ENCODE results near the gene FEM1C. TPM values are rescaled to one million over a fixed set of nuclear protein-coding genes. Genes with fewer than 3 reads are reported as not detected.

The FEM1C gene
- total RNA-seq, 1 donor: 40.9 TPM

DNA sequence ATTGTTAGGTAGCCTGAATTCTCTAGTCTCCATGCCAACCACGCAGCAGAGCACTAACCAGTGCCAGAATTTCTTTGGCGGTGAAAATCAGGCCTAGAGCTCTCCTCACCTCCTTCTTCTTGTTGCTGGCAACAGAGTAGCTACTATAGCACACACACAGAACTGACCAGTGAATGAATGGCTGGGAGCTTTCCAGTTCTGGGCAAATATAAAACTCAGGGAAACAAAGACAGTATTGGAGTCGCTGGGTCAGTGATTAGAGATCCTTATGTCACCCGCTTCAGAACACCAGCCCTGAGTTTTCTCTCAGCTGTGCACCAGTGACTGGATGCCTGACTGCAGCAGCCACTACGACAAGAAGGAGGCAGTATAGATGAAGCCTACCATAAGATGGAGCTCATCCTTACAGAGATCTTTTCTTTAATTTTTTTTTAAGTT is 26.9 kb upstream of the FEM1C start:
- Histone ChIP-seq H3K4me3 (ENCODE audit: low read length) (no peak overlapping the region), H3K4me1 (ENCODE audit: insufficient read depth, low read length) (no peaks in the 10 kb centered on the region), H3K9me3 (ENCODE audit: low read depth, low read length) (no peaks in the 10 kb centered on the region), H3K27me3 (ENCODE audit: insufficient read depth, low read length) (no peaks in the 10 kb centered on the region)

- H3K27me3 ChIP-seq (ENCODE audit: insufficient read depth, low read length): no peaks in the 10 kb centered on the region
Observed at GRCh38 chr5:115568668-115569067, 24.1 kb upstream of the FEM1C start.

GRCh38 chr5:115565233-115565632 is 20.7 kb upstream of the FEM1C start:
- no peak overlapping the region for H3K4me3 ChIP-seq (ENCODE audit: low read length)
- no peaks in the 10 kb centered on the region for H3K9me3 ChIP-seq (ENCODE audit: low read depth, low read length)
- no peaks in the 10 kb centered on the region for H3K4me1 ChIP-seq (ENCODE audit: insufficient read depth, low read length)
- H3K27me3 ChIP-seq (ENCODE audit: insufficient read depth, low read length): no peaks in the 10 kb centered on the region

More at GRCh38 chr5:115568668-115569067, 24.1 kb upstream of the FEM1C start:
- no peak overlapping the region for H3K4me3 ChIP-seq (ENCODE audit: low read length)
- no peaks in the 10 kb centered on the region for H3K9me3 ChIP-seq (ENCODE audit: low read depth, low read length)
- no peaks in the 10 kb centered on the region for H3K4me1 ChIP-seq (ENCODE audit: insufficient read depth, low read length)

GRCh38 chr5:115561176-115561575 is 16.6 kb upstream of the FEM1C start:
- no peaks in the 10 kb centered on the region for H3K4me1 ChIP-seq (ENCODE audit: insufficient read depth, low read length)
- no peak overlapping the region for H3K4me3 ChIP-seq (ENCODE audit: low read length)
- no peaks in the 10 kb centered on the region for H3K27me3 ChIP-seq (ENCODE audit: insufficient read depth, low read length)
- no peaks in the 10 kb centered on the region for H3K9me3 ChIP-seq (ENCODE audit: low read depth, low read length)

DNA sequence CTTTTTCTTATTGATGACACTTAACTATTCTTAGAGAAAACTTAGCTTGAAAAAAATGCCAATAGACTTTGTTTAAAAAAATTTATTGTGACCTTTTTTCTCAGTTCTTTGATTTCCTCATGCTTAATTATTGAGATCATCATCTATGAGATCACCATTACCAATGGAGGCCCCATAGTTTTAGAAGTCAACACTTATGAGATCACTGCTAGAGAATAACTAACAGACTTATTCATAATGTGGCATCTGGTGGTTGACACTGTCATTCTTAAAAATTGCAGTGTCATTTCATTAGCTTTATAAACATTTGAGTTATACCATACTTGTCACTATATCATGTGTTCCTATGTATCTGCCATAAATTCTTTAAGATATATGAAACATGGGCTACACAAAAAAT is 14.9 kb upstream of the FEM1C start:
- H3K4me3 ChIP-seq (ENCODE audit: low read length): no peak overlapping the region
- no peaks in the 10 kb centered on the region for H3K27me3 ChIP-seq (ENCODE audit: insufficient read depth, low read length)
- H3K9me3 ChIP-seq (ENCODE audit: low read depth, low read length): no peaks in the 10 kb centered on the region
- no peaks in the 10 kb centered on the region for H3K4me1 ChIP-seq (ENCODE audit: insufficient read depth, low read length)

DNA sequence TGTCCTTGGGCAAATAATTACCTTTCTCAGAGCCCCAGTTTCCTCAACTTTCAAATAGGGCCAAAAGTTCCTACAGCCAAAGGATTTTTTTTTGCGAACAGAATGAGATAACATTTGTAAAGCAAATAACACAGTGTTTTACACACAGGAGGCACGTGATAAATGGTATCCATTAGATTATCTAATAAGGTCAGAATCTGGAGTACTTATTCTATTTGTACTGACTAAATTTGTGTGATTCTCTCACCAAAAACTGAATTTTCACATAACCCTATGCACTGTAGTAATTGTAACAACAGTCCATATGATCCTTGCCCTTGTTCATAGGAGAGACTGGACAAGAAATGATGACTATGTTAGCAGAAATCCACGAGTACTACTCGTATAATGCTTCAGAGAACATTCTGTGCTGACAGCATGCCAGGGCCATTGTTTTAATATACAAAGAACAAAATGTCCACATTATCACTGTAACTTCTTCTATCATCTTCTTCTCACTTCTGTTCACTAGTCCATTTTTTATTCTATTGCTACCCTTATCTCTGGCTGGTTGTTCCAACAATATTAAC is 13.9 kb upstream of the FEM1C start:
- H3K9me3 ChIP-seq (ENCODE audit: low read depth, low read length): no peaks in the 10 kb centered on the region
- no peaks in the 10 kb centered on the region for H3K27me3 ChIP-seq (ENCODE audit: insufficient read depth, low read length)
- no peaks in the 10 kb centered on the region for H3K4me1 ChIP-seq (ENCODE audit: insufficient read depth, low read length)
- H3K4me3 ChIP-seq (ENCODE audit: low read length): no peak overlapping the region

GRCh38 chr5:115557667-115558387 is 13.3 kb upstream of the FEM1C start:
- Histone ChIP-seq H3K9me3 (ENCODE audit: low read depth, low read length) (no peaks in the 10 kb centered on the region), H3K4me3 (ENCODE audit: low read length) (no peak overlapping the region), H3K27me3 (ENCODE audit: insufficient read depth, low read length) (peaks cover 4% of the 10 kb centered on the region)

DNA sequence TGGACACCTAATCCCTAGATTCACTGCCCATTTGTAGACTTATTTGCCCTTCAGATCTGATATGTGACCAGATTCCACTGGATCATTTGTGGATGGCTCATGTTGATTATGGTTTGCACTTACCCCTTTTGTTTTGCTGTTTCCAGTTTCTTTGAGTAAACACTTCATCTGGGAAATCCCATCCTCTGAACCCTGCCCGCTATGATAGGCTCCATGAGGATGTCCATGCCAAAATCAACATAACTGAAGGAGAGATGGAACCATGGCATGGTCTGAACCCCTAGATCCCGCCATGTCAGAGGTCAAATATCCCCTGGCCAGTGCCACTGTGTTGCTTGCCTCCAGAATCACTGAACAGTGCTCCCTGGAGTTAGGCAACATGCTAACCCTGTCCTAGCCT is 11.7 kb upstream of the FEM1C start:
- Histone ChIP-seq H3K27me3 (ENCODE audit: insufficient read depth, low read length) (peaks cover 4% of the 10 kb centered on the region), H3K4me1 (ENCODE audit: insufficient read depth, low read length) (no peaks in the 10 kb centered on the region), H3K9me3 (ENCODE audit: low read depth, low read length) (no peaks in the 10 kb centered on the region), H3K4me3 (ENCODE audit: low read length) (no peak overlapping the region)

More at GRCh38 chr5:115557667-115558387, 13.3 kb upstream of the FEM1C start:
- no peaks in the 10 kb centered on the region for H3K4me1 ChIP-seq (ENCODE audit: insufficient read depth, low read length)

DNA sequence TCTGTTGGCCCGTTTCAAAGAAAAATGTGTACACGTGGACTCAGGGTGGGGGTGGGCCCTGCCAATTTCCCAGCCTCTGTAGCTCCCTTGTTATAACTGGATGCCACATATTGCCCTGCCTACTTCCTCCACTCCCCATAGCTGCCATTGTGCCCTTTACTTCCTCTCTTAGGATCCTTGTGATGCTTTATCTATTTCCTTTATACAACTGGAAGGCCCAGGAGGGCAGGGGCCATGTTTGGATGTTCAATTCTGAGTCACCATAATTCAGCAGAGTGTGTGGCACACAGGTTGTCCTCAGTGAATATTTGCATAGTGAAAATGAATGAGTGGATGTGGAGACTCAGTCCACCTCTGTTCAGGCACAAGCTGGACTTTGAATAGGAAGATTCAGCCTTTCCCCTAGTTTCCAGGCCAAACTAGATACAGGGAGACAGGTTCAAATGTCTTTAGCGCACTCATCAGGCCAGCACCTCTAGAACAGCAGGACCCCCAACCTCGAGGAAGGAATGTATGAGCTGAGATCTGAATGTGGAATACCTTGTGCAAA is 10.6 kb upstream of the FEM1C start:
- H3K4me1 ChIP-seq (ENCODE audit: insufficient read depth, low read length): no peaks in the 10 kb centered on the region
- peaks cover 4% of the 10 kb centered on the region for H3K27me3 ChIP-seq (ENCODE audit: insufficient read depth, low read length)
- no peak overlapping the region for H3K4me3 ChIP-seq (ENCODE audit: low read length)
- no peaks in the 10 kb centered on the region for H3K9me3 ChIP-seq (ENCODE audit: low read depth, low read length)

DNA sequence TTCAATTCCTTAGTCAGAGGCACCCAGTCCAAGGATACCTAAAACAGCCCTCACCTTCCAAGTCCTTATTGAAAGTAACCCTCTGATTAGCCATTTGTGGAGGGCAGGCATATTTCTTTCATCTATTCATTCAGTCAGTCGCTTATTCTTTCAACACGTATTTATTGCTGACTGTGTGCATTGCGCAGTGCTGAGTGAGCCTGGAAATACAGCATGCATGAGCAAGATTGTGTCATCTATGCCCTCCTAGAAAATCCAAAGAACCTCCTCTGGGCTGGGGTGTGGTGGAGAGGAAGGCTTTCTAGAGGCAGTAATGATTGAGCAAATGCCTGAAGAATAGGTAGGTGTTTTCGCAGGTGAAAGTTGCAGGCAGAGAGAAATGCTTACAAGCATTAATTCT is 8.5 kb upstream of the FEM1C start:
- H3K4me1 ChIP-seq (ENCODE audit: insufficient read depth, low read length): no peaks in the 10 kb centered on the region
- H3K27me3 ChIP-seq (ENCODE audit: insufficient read depth, low read length): peaks cover 4% of the 10 kb centered on the region
- no peaks in the 10 kb centered on the region for H3K9me3 ChIP-seq (ENCODE audit: low read depth, low read length)
- H3K4me3 ChIP-seq (ENCODE audit: low read length): no peak overlapping the region

- no peaks in the 10 kb centered on the region for H3K4me1 ChIP-seq (ENCODE audit: insufficient read depth, low read length)
- H3K27me3 ChIP-seq (ENCODE audit: insufficient read depth, low read length): peaks cover 4% of the 10 kb centered on the region
- H3K9me3 ChIP-seq (ENCODE audit: low read depth, low read length): no peaks in the 10 kb centered on the region
- H3K4me3 ChIP-seq (ENCODE audit: low read length): no peak overlapping the region
Observed at GRCh38 chr5:115551415-115551814, 6.8 kb upstream of the FEM1C start.

DNA sequence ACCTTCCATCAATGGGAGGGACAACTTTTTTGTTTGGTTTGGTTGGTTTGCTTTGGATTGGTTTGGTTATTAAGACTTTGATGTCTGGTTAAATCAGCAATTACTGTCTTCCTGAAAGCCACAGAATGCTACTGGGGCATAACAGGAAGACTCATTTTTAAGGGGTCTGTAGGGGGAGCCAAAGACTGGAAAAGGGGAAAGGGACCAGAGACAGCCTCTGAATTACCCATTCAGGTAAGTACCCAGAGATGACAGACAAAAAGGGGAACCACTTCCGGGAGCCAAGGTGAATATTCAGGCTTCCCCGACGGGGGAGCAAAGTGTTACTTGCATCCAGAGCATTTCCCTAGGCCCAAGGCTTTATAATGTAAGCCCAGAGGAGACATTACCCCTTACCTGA is 4.6 kb upstream of the FEM1C start:
- Histone ChIP-seq H3K4me1 (ENCODE audit: insufficient read depth, low read length) (peaks cover 5% of the 10 kb centered on the region), H3K9me3 (ENCODE audit: low read depth, low read length) (peaks cover 9% of the 10 kb centered on the region), H3K27me3 (ENCODE audit: insufficient read depth, low read length) (peaks cover 4% of the 10 kb centered on the region), H3K4me3 (ENCODE audit: low read length) (no peak overlapping the region)

DNA sequence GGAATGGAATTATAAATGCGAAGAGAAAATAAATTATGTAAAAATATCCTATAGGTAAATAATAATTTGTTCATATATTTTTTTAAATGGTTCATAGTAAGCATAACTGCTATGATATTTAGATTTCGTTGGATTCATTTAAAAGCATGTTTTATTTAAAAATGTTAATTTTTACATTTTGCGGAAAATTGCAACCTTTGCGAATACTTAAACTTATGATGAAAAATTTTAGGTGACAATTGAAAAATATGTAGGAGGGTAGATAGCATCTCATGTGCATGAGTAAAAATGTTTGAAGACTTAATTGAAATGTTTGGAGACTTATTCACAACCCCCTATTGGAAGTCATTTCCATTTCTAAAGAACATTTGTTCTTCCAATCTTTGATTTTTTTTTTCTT is 4.1 kb upstream of the FEM1C start:
- peaks cover 7% of the 10 kb centered on the region for H3K4me1 ChIP-seq (ENCODE audit: insufficient read depth, low read length)
- peaks cover 9% of the 10 kb centered on the region for H3K9me3 ChIP-seq (ENCODE audit: low read depth, low read length)
- no peak overlapping the region for H3K4me3 ChIP-seq (ENCODE audit: low read length)
- peaks cover 4% of the 10 kb centered on the region for H3K27me3 ChIP-seq (ENCODE audit: insufficient read depth, low read length)

DNA sequence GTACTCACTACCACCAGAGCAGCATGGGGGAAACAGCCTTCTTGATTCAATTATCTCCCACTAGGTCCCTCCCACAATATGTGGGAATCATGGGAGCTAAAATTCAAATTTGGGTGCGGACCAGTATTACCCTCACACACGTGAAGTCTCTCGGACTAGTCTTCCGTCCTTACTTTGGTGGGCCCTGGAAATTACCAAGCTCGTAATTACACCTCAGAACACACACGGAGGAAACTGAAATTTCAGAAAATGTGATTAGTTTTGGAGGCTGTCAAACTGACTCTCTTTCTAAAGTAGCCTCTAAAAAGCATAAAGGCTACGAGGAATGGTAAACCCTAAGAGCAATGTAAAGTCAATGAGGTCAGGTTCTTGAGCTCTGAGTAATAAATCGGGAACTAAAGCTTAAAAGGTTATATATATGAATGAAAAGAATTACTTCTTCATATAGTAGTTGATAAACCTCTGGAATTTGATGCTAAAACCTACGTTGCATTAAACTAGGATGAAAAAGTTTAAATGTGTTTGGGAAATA is 842 bp upstream of the FEM1C start:
- Histone ChIP-seq H3K27me3 (ENCODE audit: insufficient read depth, low read length) (no peaks in the 10 kb centered on the region), H3K4me1 (ENCODE audit: insufficient read depth, low read length) (peaks cover 25% of the 10 kb centered on the region), H3K4me3 (ENCODE audit: low read length) (no peak overlapping the region), H3K9me3 (ENCODE audit: low read depth, low read length) (peaks cover 9% of the 10 kb centered on the region)

GRCh38 chr5:115544043-115544435 is 536 bp downstream of the FEM1C start:
- Histone ChIP-seq H3K27me3 (ENCODE audit: insufficient read depth, low read length) (no peaks in the 10 kb centered on the region), H3K9me3 (ENCODE audit: low read depth, low read length) (peaks cover 9% of the 10 kb centered on the region), H3K4me3 (ENCODE audit: low read length) (peak overlapping the region; percentile 87), H3K4me1 (ENCODE audit: insufficient read depth, low read length) (peaks cover 36% of the 10 kb centered on the region)

Measured in mononuclear cell (primary cell).